GM23338 (cell line): ENCODE measurements around the gene WASF2. TPM values are rescaled to one million over a fixed set of nuclear protein-coding genes. Genes with fewer than 3 reads are reported as not detected.

Experiments used
- ATAC-seq: fragments of 200-7000 bp; cut with Tn5 transposase; 3 replicates; pipeline ENCODE4 v1.9.1; 2020
- DNase-seq: peaks from one replicate; pipeline ENCODE4 v3.0.0-alpha.2; 2015; ENCODE audit warnings: low spot score
- H2AFZ ChIP-seq: fragments of 200-600 bp; sonication (generic); 2 replicates; pipeline ENCODE4 v1.8.0; 2016; ENCODE audit warnings: antibody characterized with exemption, mild to moderate bottlenecking, moderate library complexity
- H3F3A ChIP-seq: fragments of 200-600 bp; sonication (generic); replicated peaks from 2 replicates; pipeline ENCODE4 v1.8.0; 2017; ENCODE audit warnings: antibody characterized with exemption, mixed run types, low read depth
- H3K27ac ChIP-seq: fragments of 200-600 bp; sonication (generic); 2 replicates; pipeline ENCODE4 v1.6.1; 2016; ENCODE audit warnings: low read depth
- H3K27me3 ChIP-seq: fragments of 200-600 bp; sonication (generic); 2 replicates; pipeline ENCODE4 v1.8.0; 2016; ENCODE audit warnings: mild to moderate bottlenecking, mixed run types, moderate library complexity; ENCODE audit not compliant: insufficient read depth
- H3K36me3 ChIP-seq: fragments of 200-600 bp; sonication (generic); 2 replicates; pipeline ENCODE4 v1.8.0; 2016; ENCODE audit warnings: mild to moderate bottlenecking; ENCODE audit not compliant: insufficient read depth
- H3K4me1 ChIP-seq: fragments of 200-600 bp; sonication (generic); 2 replicates; pipeline ENCODE4 v1.8.0; 2016; ENCODE audit warnings: mild to moderate bottlenecking, moderate library complexity; ENCODE audit not compliant: insufficient read depth
- H3K4me2 ChIP-seq: fragments of 200-600 bp; sonication (generic); 2 replicates; pipeline ENCODE4 v1.7.1; 2017; ENCODE audit warnings: mixed run types
- H3K4me3 ChIP-seq: fragments of 200-600 bp; sonication (generic); 2 replicates; pipeline ENCODE4 v1.6.1; 2016; ENCODE audit warnings: mixed run types
- H3K79me2 ChIP-seq: fragments of 200-600 bp; sonication (generic); replicated peaks from 2 replicates; pipeline ENCODE4 v1.8.0; 2017; ENCODE audit warnings: mild to moderate bottlenecking; ENCODE audit not compliant: insufficient read depth
- H3K9me2 ChIP-seq: fragments of 200-600 bp; sonication (generic); 2 replicates; pipeline ENCODE4 v1.8.0; 2017; ENCODE audit not compliant: insufficient read depth
- H4K20me1 ChIP-seq: fragments of 200-600 bp; sonication (generic); replicated peaks from 2 replicates; pipeline ENCODE4 v1.8.0; 2017; ENCODE audit warnings: mild to moderate bottlenecking; ENCODE audit not compliant: insufficient read depth
- H3K27ac Mint-ChIP-seq: 2 replicates; pipeline ENCODE4 v1.8.0; 2020; ENCODE audit warnings: inconsistent platforms, mild to moderate bottlenecking, moderate library complexity, mixed read lengths
- H3K27me3 Mint-ChIP-seq: 3 replicates; pipeline ENCODE4 v1.8.0; 2022; ENCODE audit warnings: low read depth, mild to moderate bottlenecking, moderate library complexity, mixed read lengths, inconsistent platforms; ENCODE audit not compliant: insufficient read depth, poor library complexity
- H3K36me3 Mint-ChIP-seq: 3 replicates; pipeline ENCODE4 v1.8.0; 2021; ENCODE audit warnings: low read depth, mild to moderate bottlenecking, inconsistent platforms, moderate library complexity, mixed read lengths
- H3K4me1 Mint-ChIP-seq: 3 replicates; pipeline ENCODE4 v1.8.0; 2020; ENCODE audit warnings: mild to moderate bottlenecking, inconsistent platforms, mixed read lengths
- H3K4me3 Mint-ChIP-seq: 3 replicates; pipeline ENCODE4 v1.8.0; 2021; ENCODE audit warnings: moderate library complexity, mild to moderate bottlenecking, inconsistent platforms, mixed read lengths
- H3K9me3 Mint-ChIP-seq: 3 replicates; pipeline ENCODE4 v1.8.0; 2020; ENCODE audit warnings: moderate library complexity, mild to moderate bottlenecking, inconsistent platforms, mixed read lengths
- CREB1 ChIP-seq: fragments of 250-450 bp; sonication (Bioruptor Pico); IDR thresholded peaks from 2 replicates; pipeline ENCODE4 v1.5.0; 2020; ENCODE audit warnings: low read depth, mild to moderate bottlenecking, moderate library complexity
- CTCF ChIP-seq, 2 experiments: fragments of 200-600 bp in 1 of 2; sonication (generic) in 1 of 2; conservative IDR thresholded peaks; 2 replicates each; pipeline versions ENCODE4 v1.5.1 to v1.6.1; 2016 to 2017; ENCODE audit warnings: antibody characterized with exemption in 2 of 2, low read depth in 2 of 2, mild to moderate bottlenecking in 2 of 2, moderate library complexity in 1 of 2
- ETS1 ChIP-seq: IDR thresholded peaks from 2 replicates; pipeline ENCODE4 v1.6.1; 2016; ENCODE audit warnings: antibody characterized with exemption
- JUNB ChIP-seq: IDR thresholded peaks from one replicate; pipeline ENCODE4 v1.6.1; 2016; ENCODE audit warnings: antibody characterized with exemption; ENCODE audit not compliant: unreplicated experiment
- NANOG ChIP-seq: IDR thresholded peaks from 2 replicates; pipeline ENCODE4 v1.6.1; 2016; ENCODE audit warnings: antibody characterized with exemption, borderline replicate concordance
- REST ChIP-seq: IDR thresholded peaks from one replicate; pipeline ENCODE4 v1.6.1; 2018; ENCODE audit warnings: antibody characterized with exemption; ENCODE audit not compliant: unreplicated experiment
- STAT1 ChIP-seq: IDR thresholded peaks from one replicate; pipeline ENCODE4 v1.6.1; 2016; ENCODE audit warnings: antibody characterized with exemption; ENCODE audit not compliant: unreplicated experiment
- ZNF462 ChIP-seq: fragments of 250-450 bp; sonication (Bioruptor Pico); IDR thresholded peaks from 2 replicates; pipeline ENCODE4 v1.5.0; 2020; ENCODE audit warnings: mild to moderate bottlenecking, moderate library complexity
- polyA plus RNA-seq: library from polyadenylated mRNA; unstranded; fragments of >200 nt; fragmentation: Nextera tagmentation; extraction: Ambion mirVana; gene quantifications from 2 replicates; pipeline ENCODE4 v1.2.1, GENCODE V29; 2016
- total RNA-seq: library from RNA; depleted of rRNA; stranded (reverse); fragments of >200 nt; shearing (Covaris generic); gene quantifications from 2 replicates; pipeline ENCODE4 v1.2.3, GENCODE V29; 2014

WASF2 gene
- total and polyA plus RNA-seq, 2 experiments from 2014 or later = 40.9 to 95.6 TPM

- H3K4me1 ChIP-seq = peaks cover 42% of the 10 kb centered on the region
- no peak overlapping the region for H3K4me3 Mint-ChIP-seq
These were observed 31.4 kb upstream of the WASF2 start for GRCh38 chr1:27521336-27521831.

More at GRCh38 chr1:27521336-27521831, 31.4 kb upstream of the WASF2 start:
- Mint-ChIP-seq H3K27ac (no peak overlapping the region), H3K36me3 (no peaks in the 10 kb centered on the region), H3K4me1 (peaks cover 70% of the 10 kb centered on the region), H3K27me3 (peaks cover 19% of the 10 kb centered on the region), H3K9me3 (no peaks in the 10 kb centered on the region)
- Histone ChIP-seq H3K4me3 (no peak overlapping the region), H3K27ac (no peak overlapping the region), H3K36me3 (no peaks in the 10 kb centered on the region), H3K27me3 (no peaks in the 10 kb centered on the region), H3K9me2 (no peaks in the 10 kb centered on the region), H4K20me1 (no peaks in the 10 kb centered on the region), H3K79me2 (no peaks in the 10 kb centered on the region), H2AFZ (no peak overlapping the region), H3K4me2 (no peak overlapping the region), H3F3A (peaks cover 15% of the 10 kb centered on the region; the same call in 1 of the 2 replicates)
- TF ChIP-seq STAT1 = no peak
- no peak for TF ChIP-seq JUNB
- no peak for TF ChIP-seq ETS1
- no peak for TF ChIP-seq NANOG
- no peak for TF ChIP-seq REST
- no peak for TF ChIP-seq CTCF (conservative IDR thresholded peaks at IDR 0.05; ENCODE audit: low read depth in 2 of 2)
- no peak for TF ChIP-seq ZNF462 (CRISPR knock-in tag)
- TF ChIP-seq CREB1 (CRISPR knock-in tag) = no peak
- ATAC-seq = no peak
- no peak for DNase-seq
